Coronary artery (tissue), 2 donors: ENCODE data around the gene CD3G.

Experiments used
- DNase-seq: peaks from one replicate; pipeline ENCODE4 v3.0.0-alpha.2; 2017; ENCODE audit warnings: low spot score
- H3K27ac ChIP-seq, 2 donors: fragments of 200-600 bp; sonication (generic); one replicate each; pipeline ENCODE4 v1.5.1; 2016 to 2019
- H3K4me3 ChIP-seq: fragments of 200-600 bp; sonication (generic); 2 replicates; pipeline ENCODE4 v1.5.1; 2016; ENCODE audit warnings: mild to moderate bottlenecking, moderate library complexity
- TF ChIP-seq, protein P1 (sequence below): fragments of 200-600 bp; sonication (generic); IDR thresholded peaks from one replicate; pipeline ENCODE4 v1.5.1; 2019; ENCODE audit warnings: antibody characterized with exemption

The CD3G gene

DNA sequence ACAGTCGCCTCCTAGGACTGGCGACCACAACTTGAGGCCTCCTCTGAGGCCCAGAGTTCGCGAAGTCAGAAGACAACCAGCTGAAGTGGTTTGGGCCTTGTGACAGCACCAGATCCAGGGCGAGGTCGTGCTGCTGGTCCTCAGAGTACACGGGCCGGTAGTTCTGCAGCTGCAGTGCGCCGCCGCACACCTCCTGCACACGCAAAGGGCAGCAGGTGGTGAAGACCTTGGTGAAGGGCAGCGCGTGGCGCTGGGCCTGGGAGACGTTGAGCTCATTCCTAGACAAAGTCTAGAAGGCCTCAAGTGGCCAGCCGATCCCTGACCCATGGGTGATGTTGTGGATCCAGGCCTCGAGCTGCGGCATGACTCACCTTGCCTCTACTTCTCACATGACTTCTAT, 21.4 kb upstream of the CD3G start:
- TF ChIP-seq, protein P1, sequence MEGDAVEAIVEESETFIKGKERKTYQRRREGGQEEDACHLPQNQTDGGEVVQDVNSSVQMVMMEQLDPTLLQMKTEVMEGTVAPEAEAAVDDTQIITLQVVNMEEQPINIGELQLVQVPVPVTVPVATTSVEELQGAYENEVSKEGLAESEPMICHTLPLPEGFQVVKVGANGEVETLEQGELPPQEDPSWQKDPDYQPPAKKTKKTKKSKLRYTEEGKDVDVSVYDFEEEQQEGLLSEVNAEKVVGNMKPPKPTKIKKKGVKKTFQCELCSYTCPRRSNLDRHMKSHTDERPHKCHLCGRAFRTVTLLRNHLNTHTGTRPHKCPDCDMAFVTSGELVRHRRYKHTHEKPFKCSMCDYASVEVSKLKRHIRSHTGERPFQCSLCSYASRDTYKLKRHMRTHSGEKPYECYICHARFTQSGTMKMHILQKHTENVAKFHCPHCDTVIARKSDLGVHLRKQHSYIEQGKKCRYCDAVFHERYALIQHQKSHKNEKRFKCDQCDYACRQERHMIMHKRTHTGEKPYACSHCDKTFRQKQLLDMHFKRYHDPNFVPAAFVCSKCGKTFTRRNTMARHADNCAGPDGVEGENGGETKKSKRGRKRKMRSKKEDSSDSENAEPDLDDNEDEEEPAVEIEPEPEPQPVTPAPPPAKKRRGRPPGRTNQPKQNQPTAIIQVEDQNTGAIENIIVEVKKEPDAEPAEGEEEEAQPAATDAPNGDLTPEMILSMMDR = no peak
- Histone ChIP-seq H3K4me3 (no peak overlapping the region), H3K27ac (no peak overlapping the region)
- DNase-seq = no peak

DNA sequence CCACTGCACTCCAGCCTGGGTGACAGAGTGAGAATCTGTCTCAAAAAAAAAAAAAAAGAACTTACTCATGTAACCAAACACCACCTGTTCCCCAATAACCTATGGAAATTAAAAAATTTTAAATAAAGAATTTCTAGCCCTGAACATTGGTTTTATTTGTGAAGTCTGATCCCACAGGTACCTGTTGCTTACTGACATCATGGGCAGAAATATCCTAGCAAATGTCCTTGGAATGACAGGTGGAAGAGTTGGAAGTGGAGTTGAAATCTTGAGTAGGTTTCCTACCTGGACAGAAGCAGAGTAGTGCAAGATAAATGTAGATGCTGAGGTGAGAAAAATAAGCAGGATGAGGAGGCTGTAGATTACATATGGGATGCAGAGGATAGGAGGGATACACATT, 18.9 kb upstream of the CD3G start:
- TF ChIP-seq, protein P1 = no peak
- DNase-seq = no peak
- Histone ChIP-seq H3K4me3 (no peak overlapping the region), H3K27ac (no peak overlapping the region)

DNA sequence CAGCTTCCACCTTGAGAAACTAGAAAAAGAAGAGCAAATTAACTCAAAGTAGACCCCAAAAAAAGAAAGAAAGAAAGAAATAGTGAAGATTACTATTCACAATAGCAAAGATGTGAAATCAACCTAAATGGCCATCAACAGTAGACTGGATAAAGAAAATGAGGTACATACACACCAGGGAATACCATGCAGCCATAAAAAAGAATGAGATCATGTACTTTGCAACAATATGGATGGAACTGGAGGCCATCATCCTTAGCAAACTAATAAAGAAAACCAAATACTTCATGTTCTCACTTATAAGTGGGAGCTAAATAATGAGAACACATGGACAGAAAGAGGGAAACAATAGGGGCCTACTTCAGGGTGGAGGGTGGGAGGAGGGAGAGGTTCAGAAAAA, 15.4 kb upstream of the CD3G start:
- DNase-seq = no peak

DNA sequence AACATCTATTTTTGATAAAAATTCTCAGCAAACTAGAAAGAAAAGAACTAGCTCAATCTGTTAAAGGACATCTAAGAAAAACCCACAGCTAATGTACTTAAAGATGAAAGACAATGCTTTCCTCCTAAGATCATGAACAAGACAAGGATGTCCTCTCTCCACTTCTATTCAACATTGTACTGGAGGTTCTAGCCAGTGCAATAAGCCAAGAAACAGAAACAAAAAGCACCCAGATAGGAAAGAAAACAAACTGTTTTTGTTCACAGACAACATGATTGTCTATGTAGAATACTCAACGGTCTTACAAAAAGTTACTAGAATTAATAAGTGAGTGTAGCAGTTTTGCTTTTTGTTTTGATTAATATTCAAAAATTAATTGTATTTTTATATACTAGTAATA, 9.4 kb upstream of the CD3G start:
- no peak overlapping the region for H3K27ac ChIP-seq
- TF ChIP-seq, protein P1 = no peak
- no peak for DNase-seq
- H3K4me3 ChIP-seq = no peak overlapping the region

More for the DNA sequence above, 15.4 kb upstream of the CD3G start:
- TF ChIP-seq, protein P1 = no peak
- no peak overlapping the region for H3K4me3 ChIP-seq
- H3K27ac ChIP-seq = no peak overlapping the region

DNA sequence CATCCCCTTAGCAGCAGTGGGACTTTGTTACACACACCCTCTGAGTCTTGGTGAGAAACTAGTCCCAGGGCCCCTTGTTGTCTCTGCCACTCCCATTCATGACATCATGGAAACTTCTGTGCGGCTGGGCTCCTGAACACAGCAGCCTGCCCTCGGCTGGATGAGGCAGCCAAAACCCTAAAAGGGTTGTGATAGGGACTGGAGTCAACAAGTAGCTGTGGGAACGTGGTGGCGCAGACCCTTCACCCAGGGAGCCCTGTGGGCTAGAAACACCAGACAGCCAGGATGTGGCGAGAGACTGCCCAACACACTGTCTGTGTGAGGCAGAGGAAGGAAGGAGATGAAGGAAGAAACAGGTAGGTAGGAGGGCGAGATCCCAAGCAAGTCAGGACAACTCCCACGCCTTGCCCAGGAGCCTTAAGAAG, 5.5 kb upstream of the CD3G start:
- TF ChIP-seq, protein P1 = no peak
- no peak for DNase-seq
- H3K4me3 ChIP-seq = no peak overlapping the region
- H3K27ac ChIP-seq = no peak overlapping the region

DNA sequence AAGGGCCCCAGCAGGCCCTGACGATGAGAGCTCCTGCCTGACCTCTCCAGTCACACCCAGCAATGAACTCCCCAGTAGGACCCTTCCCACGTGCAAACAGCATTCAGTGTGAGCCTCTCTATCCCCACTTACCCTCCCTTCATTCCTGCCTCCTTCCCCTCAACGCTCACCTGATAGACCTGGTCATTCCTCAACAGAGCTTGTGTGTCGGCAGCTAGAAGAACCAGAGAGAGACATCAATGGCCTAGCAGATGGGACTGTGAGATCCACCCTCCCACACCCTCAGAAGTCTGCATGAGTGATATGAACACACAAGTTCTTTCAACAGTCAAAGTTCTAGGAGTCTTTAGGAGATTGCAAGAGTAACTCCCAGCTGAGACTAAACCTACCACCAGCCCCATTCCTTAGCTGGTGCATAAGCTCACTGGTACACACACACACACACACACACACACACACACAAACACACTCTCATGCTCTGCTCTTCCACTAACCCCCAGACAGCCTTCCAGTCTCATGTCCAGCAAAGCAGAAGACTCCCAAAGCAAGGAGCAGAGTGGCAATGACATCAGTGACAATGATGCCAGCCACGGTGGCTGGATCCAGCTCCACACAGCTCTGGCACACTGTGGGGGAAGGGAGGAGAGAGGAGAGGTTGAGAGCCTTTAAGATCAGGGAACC, 4.7 kb upstream of the CD3G start:
- DNase-seq = no peak
- Histone ChIP-seq H3K4me3 (no peak overlapping the region), H3K27ac (no peak overlapping the region)
- TF ChIP-seq, protein P1 = no peak

DNA sequence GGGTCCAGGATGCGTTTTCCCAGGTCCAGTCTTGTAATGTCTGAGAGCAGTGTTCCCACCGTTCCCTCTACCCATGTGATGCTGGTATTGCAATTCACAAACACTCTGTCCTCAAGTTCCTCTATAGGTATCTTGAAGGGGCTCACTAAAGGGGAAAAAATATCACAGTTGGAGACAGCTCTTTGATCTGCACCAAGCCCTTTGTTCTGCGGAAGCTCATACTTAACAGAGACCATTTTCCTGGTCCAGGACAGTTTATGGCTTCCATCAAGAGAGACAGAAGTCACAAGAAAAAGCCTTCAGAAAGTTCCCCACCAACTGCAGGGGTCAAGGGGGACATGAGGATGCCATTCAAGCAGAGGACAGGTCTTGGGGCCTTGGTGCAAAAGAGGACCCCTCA, 3.7 kb upstream of the CD3G start:
- TF ChIP-seq, protein P1 = no peak
- H3K4me3 ChIP-seq = no peak overlapping the region
- H3K27ac ChIP-seq = no peak overlapping the region
- no peak for DNase-seq
